A549 (cell line): Measurements from ENCODE around the gene MAPT. TPM values are rescaled to one million over a fixed set of nuclear protein-coding genes. Genes with fewer than 3 reads are reported as not detected.

Source experiments
- ATAC-seq, 2 experiments: fragments of 200-7000 bp in 1 of 2; fragments of >200 bp in 1 of 2; cut with Nextera tagmentation in 1 of 2; cut with Tn5 transposase in 1 of 2; 3 replicates each; pipeline versions ENCODE4 v1.8.0 to v1.9.1; 2018 to 2020; ENCODE audit warnings: mild to moderate bottlenecking in 1 of 2, moderate library complexity in 1 of 2
- CTCF ChIA-PET: fragments of 300-600 bp; sonication (Branson Sonifier 250); formaldehyde crosslinking; extraction: SDS; loops from one replicate; lab custom pipeline; 2021; ENCODE audit warnings: antibody characterized with exemption, inconsistent platforms; lab: Yijun Ruan, JAX
- POLR2A ChIA-PET: fragments of 350-600 bp; formaldehyde crosslinking; extraction: SDS; loops from one replicate; lab custom pipeline; 2021; ENCODE audit warnings: antibody characterized with exemption, inconsistent platforms; lab: Yijun Ruan, JAX
- DNase-seq, 2 experiments: peaks; one replicate each; pipeline versions ENCODE4 v3.0.0 to v3.0.0-alpha.2; 2011 to 2016; ENCODE audit warnings: low read depth in 1 of 2, low spot score in 1 of 2
- FAIRE-seq: peaks from 2 replicates; lab custom pipeline; 2011; peaks lifted over from hg19 to GRCh38; lab: Jason Lieb, UNC
- H3K27ac ChIP-seq, 2 experiments: fragments of >200 bp; sonication (Bioruptor Twin); formaldehyde crosslinking; 3 replicates each; pipeline ENCODE4 v1.5.1; 2016 to 2017
- H3K4me1 ChIP-seq: fragments of >200 bp; sonication (Bioruptor Twin); formaldehyde crosslinking; 3 replicates; pipeline ENCODE4 v1.6.1; 2016
- H3K4me2 ChIP-seq: fragments of >200 bp; sonication (Bioruptor Twin); formaldehyde crosslinking; 3 replicates; pipeline ENCODE4 v1.6.1; 2016
- H3K4me3 ChIP-seq: fragments of >200 bp; sonication (Bioruptor Twin); formaldehyde crosslinking; 3 replicates; pipeline ENCODE4 v1.5.1; 2016
- H3K9me3 ChIP-seq: fragments of >200 bp; sonication (Bioruptor Twin); formaldehyde crosslinking; 3 replicates; pipeline ENCODE4 v1.6.1; 2016
- FOSL2 ChIP-seq, 2 experiments: fragments of 450-650 bp in 1 of 2; fragments of >200 bp in 1 of 2; sonication (Bioruptor Twin) in 1 of 2; formaldehyde crosslinking; IDR thresholded peaks; 2 replicates each; pipeline versions ENCODE4 v1.5.0 to v1.6.1; 2016 to 2020; ENCODE audit warnings: mild to moderate bottlenecking in 1 of 2, moderate library complexity in 1 of 2
- JUNB ChIP-seq: fragments of >200 bp; sonication (Bioruptor Twin); formaldehyde crosslinking; IDR thresholded peaks from 2 replicates; pipeline ENCODE4 v1.6.1; 2016
- MYC ChIP-seq: IDR thresholded peaks from 2 replicates; pipeline ENCODE4 v1.6.1; 2012; ENCODE audit warnings: mild to moderate bottlenecking, inconsistent platforms, low read length, improper control_type of control experiment, borderline replicate concordance
- NFE2L2 ChIP-seq: fragments of 150-350 bp; conservative IDR thresholded peaks from 2 replicates; pipeline ENCODE4 v1.6.1; 2014; ENCODE audit warnings: low read length
- NPAS2 ChIP-seq: fragments of 250-450 bp; sonication (Bioruptor Pico); IDR thresholded peaks from 2 replicates; pipeline ENCODE4 v1.8.0; 2022; ENCODE audit warnings: mild to moderate bottlenecking, moderate library complexity, borderline replicate concordance
- NR3C1 ChIP-seq: fragments of >200 bp; sonication (Bioruptor Twin); formaldehyde crosslinking; IDR thresholded peaks from 3 replicates; pipeline ENCODE4 v1.6.1; 2017
- POLR2A ChIP-seq: IDR thresholded peaks from 2 replicates; pipeline ENCODE4 v1.6.1; 2012; ENCODE audit warnings: mild to moderate bottlenecking, low read length
- POLR2AphosphoS2 ChIP-seq: conservative IDR thresholded peaks from 2 replicates; pipeline ENCODE4 v1.6.1; 2012; ENCODE audit warnings: low read length, improper control_type of control experiment, inconsistent platforms
- RARB ChIP-seq: fragments of 250-450 bp; sonication (Bioruptor Pico); IDR thresholded peaks from 2 replicates; pipeline ENCODE4 v1.8.0; 2021; ENCODE audit warnings: mild to moderate bottlenecking, moderate library complexity
- RCOR1 ChIP-seq: fragments of 150-350 bp; IDR thresholded peaks from 2 replicates; pipeline ENCODE4 v1.6.1; 2014; ENCODE audit warnings: antibody characterized with exemption, low read length, low read depth
- ZFP36 ChIP-seq: fragments of 450-650 bp; IDR thresholded peaks from 2 replicates; pipeline ENCODE4 v1.6.1; 2014; ENCODE audit warnings: borderline replicate concordance; ENCODE audit not compliant: partially characterized antibody
- ZNF302 ChIP-seq: fragments of 250-450 bp; sonication (Bioruptor Pico); IDR thresholded peaks from 2 replicates; pipeline ENCODE4 v1.9.0; 2021; ENCODE audit warnings: inconsistent platforms, mild to moderate bottlenecking, moderate library complexity
- ZSCAN20 ChIP-seq: fragments of 250-450 bp; sonication (Bioruptor Pico); IDR thresholded peaks from 2 replicates; pipeline ENCODE4 v1.8.0; 2022; ENCODE audit warnings: mild to moderate bottlenecking, moderate library complexity
- WGBS: methylation state at CpG from one replicate; pipeline ENCODE4 v1.1.6; 2017; ENCODE audit errors: missing lambda C conversion rate; 5-methylcytosine and 5-hydroxymethylcytosine counted together
- polyA plus RNA-seq, 4 experiments: library from polyadenylated mRNA; depleted of rRNA in 3 of 4; stranded (reverse); fragments of >200 nt; fragmentation: RNase III in 1 of 4; extraction: RNeasy Plus Mini Kit Qiagen cat#74134 plus additional on column Dnase treatment in 1 of 4; gene quantifications; 2 replicates in 3 of 4; 3 replicates in 1 of 4; pipeline ENCODE4 v1.2.3, GENCODE V29; 2011 to 2017
- TF ChIP-seq, protein P1 (sequence below): fragments of 450-650 bp; IDR thresholded peaks from 2 replicates; pipeline ENCODE4 v1.6.1; 2014; ENCODE audit warnings: antibody characterized with exemption
- TF ChIP-seq, protein P2 (sequence below): IDR thresholded peaks from 2 replicates; pipeline ENCODE4 v1.6.1; 2012
- TF ChIP-seq, protein P3 (sequence below): fragments of >200 bp; sonication (Bioruptor Twin); formaldehyde crosslinking; IDR thresholded peaks from 3 replicates; pipeline ENCODE4 v1.6.1; 2016
- TF ChIP-seq, protein P4 (sequence below): fragments of 150-350 bp; IDR thresholded peaks from 2 replicates; pipeline ENCODE4 v1.6.1; 2014; ENCODE audit warnings: low read depth, mild to moderate bottlenecking, low read length
- TF ChIP-seq, protein P5 (sequence below): fragments of 200-600 bp; sonication (generic); IDR thresholded peaks from 2 replicates; pipeline ENCODE4 v1.6.1; 2016; ENCODE audit warnings: antibody characterized with exemption, mild to moderate bottlenecking, moderate library complexity
- TF ChIP-seq, protein P6 (sequence below): fragments of 250-450 bp; sonication (Bioruptor Pico); IDR thresholded peaks from 2 replicates; pipeline ENCODE4 v1.5.0; 2021; ENCODE audit warnings: mild to moderate bottlenecking, moderate library complexity, borderline replicate concordance

The MAPT gene
- polyA plus RNA-seq, 2 of the 4 experiments (the other 2 are of a cell fraction), result 1.2 to 1.6 TPM

DNA sequence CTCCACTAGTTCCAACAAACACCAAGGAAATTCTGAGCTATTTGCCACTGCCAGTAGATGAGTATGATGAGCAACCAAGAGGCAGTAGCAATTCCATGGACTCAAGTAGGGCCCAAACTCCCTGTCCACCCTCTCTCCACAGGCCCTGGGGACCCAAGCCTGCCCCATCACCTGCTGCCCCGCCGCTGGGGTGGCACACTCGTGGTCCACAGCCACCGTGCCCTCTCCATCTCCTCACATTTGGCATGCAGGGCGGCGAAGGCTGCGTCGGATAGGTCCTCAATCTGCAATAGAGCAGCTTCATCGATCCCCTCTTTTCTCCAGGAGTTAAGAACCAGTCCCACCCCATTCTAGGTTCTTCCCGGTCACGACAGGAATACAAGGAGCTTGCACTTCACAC is 138.6 kb downstream of the MAPT start:
- H3K4me3 ChIP-seq, result no peak overlapping the region
- no peak overlapping the region for H3K27ac ChIP-seq
- no peak overlapping the region for H3K4me2 ChIP-seq
- POLR2A ChIA-PET, result no interaction called here
- TF ChIP-seq, protein P1, sequence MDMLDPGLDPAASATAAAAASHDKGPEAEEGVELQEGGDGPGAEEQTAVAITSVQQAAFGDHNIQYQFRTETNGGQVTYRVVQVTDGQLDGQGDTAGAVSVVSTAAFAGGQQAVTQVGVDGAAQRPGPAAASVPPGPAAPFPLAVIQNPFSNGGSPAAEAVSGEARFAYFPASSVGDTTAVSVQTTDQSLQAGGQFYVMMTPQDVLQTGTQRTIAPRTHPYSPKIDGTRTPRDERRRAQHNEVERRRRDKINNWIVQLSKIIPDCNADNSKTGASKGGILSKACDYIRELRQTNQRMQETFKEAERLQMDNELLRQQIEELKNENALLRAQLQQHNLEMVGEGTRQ, result no peak
- TF ChIP-seq ZFP36, result no peak
- no peak for TF ChIP-seq FOSL2 (IDR thresholded peaks at IDR 0.05)
- no peak for TF ChIP-seq FOSL2 (CRISPR knock-in tag; IDR thresholded peaks at IDR 0.05)
- no peak for TF ChIP-seq JUNB
- TF ChIP-seq NR3C1, result no peak
- TF ChIP-seq, protein P2, sequence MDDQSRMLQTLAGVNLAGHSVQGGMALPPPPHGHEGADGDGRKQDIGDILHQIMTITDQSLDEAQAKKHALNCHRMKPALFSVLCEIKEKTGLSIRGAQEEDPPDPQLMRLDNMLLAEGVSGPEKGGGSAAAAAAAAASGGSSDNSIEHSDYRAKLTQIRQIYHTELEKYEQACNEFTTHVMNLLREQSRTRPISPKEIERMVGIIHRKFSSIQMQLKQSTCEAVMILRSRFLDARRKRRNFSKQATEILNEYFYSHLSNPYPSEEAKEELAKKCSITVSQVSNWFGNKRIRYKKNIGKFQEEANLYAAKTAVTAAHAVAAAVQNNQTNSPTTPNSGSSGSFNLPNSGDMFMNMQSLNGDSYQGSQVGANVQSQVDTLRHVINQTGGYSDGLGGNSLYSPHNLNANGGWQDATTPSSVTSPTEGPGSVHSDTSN, result no peak
- TF ChIP-seq, protein P3, sequence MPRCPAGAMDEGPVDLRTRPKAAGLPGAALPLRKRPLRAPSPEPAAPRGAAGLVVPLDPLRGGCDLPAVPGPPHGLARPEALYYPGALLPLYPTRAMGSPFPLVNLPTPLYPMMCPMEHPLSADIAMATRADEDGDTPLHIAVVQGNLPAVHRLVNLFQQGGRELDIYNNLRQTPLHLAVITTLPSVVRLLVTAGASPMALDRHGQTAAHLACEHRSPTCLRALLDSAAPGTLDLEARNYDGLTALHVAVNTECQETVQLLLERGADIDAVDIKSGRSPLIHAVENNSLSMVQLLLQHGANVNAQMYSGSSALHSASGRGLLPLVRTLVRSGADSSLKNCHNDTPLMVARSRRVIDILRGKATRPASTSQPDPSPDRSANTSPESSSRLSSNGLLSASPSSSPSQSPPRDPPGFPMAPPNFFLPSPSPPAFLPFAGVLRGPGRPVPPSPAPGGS, result no peak
- TF ChIP-seq, protein P4, sequence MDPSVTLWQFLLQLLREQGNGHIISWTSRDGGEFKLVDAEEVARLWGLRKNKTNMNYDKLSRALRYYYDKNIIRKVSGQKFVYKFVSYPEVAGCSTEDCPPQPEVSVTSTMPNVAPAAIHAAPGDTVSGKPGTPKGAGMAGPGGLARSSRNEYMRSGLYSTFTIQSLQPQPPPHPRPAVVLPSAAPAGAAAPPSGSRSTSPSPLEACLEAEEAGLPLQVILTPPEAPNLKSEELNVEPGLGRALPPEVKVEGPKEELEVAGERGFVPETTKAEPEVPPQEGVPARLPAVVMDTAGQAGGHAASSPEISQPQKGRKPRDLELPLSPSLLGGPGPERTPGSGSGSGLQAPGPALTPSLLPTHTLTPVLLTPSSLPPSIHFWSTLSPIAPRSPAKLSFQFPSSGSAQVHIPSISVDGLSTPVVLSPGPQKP, result no peak
- no peak for TF ChIP-seq POLR2A
- no peak for TF ChIP-seq NFE2L2
- no peak for TF ChIP-seq POLR2AphosphoS2
- no peak for TF ChIP-seq ZNF302 (CRISPR knock-in tag)
- TF ChIP-seq RARB (CRISPR knock-in tag), result no peak
- TF ChIP-seq, protein P5, sequence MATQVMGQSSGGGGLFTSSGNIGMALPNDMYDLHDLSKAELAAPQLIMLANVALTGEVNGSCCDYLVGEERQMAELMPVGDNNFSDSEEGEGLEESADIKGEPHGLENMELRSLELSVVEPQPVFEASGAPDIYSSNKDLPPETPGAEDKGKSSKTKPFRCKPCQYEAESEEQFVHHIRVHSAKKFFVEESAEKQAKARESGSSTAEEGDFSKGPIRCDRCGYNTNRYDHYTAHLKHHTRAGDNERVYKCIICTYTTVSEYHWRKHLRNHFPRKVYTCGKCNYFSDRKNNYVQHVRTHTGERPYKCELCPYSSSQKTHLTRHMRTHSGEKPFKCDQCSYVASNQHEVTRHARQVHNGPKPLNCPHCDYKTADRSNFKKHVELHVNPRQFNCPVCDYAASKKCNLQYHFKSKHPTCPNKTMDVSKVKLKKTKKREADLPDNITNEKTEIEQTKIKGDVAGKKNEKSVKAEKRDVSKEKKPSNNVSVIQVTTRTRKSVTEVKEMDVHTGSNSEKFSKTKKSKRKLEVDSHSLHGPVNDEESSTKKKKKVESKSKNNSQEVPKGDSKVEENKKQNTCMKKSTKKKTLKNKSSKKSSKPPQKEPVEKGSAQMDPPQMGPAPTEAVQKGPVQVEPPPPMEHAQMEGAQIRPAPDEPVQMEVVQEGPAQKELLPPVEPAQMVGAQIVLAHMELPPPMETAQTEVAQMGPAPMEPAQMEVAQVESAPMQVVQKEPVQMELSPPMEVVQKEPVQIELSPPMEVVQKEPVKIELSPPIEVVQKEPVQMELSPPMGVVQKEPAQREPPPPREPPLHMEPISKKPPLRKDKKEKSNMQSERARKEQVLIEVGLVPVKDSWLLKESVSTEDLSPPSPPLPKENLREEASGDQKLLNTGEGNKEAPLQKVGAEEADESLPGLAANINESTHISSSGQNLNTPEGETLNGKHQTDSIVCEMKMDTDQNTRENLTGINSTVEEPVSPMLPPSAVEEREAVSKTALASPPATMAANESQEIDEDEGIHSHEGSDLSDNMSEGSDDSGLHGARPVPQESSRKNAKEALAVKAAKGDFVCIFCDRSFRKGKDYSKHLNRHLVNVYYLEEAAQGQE, result no peak
- no peak for TF ChIP-seq MYC
- TF ChIP-seq NPAS2, result no peak
- no peak for TF ChIP-seq ZSCAN20 (CRISPR knock-in tag)
- TF ChIP-seq RCOR1, result no peak
- TF ChIP-seq, protein P6, sequence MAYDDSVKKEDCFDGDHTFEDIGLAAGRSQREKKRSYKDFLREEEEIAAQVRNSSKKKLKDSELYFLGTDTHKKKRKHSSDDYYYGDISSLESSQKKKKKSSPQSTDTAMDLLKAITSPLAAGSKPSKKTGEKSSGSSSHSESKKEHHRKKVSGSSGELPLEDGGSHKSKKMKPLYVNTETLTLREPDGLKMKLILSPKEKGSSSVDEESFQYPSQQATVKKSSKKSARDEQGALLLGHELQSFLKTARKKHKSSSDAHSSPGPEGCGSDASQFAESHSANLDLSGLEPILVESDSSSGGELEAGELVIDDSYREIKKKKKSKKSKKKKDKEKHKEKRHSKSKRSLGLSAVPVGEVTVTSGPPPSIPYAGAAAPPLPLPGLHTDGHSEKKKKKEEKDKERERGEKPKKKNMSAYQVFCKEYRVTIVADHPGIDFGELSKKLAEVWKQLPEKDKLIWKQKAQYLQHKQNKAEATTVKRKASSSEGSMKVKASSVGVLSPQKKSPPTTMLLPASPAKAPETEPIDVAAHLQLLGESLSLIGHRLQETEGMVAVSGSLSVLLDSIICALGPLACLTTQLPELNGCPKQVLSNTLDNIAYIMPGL, result no peak
- FAIRE-seq (no peak), DNase-seq (no peak), ATAC-seq (no peak)
- no peaks in the 10 kb centered on the region for H3K4me1 ChIP-seq
- 97% methylated on average over 11 of the region's 11 CpGs for WGBS
- CTCF ChIA-PET, result interaction anchor here (0.6 to 6.9 kb wide), 12 partner anchors 11 to 254 kb away, joined by 3 to 55 read pairs (median 8); partner anchors contain the start of gene KANSL1
- no peaks in the 10 kb centered on the region for H3K9me3 ChIP-seq
